H1 (cell line): Measurements from ENCODE around the gene DISC1. TPM values are rescaled to one million over a fixed set of nuclear protein-coding genes. Genes with fewer than 3 reads are reported as not detected.

ENCODE experiments used
- CTCF ChIA-PET: fragments of 300-600 bp; sonication (Branson Sonifier 250); formaldehyde crosslinking; loops from one replicate; lab custom pipeline; 2021; ENCODE audit not compliant: partially characterized antibody; lab: Charles Lee
- POLR2A ChIA-PET: fragments of 300-600 bp; sonication (Branson Sonifier 250); formaldehyde crosslinking; loops from one replicate; lab custom pipeline; 2021; ENCODE audit warnings: inconsistent platforms; ENCODE audit not compliant: partially characterized antibody; lab: Charles Lee
- DNase-seq, 2 experiments: peaks; one replicate each; pipeline versions ENCODE4 v3.0.0 to v3.0.0-alpha.2; 2010 to 2022; ENCODE audit warnings: low spot score in 2 of 2, low read depth in 1 of 2, mixed read lengths in 1 of 2
- FAIRE-seq: peaks from 2 replicates; lab custom pipeline; 2011; peaks lifted over from hg19 to GRCh38; lab: Jason Lieb, UNC
- H2AFZ ChIP-seq: 2 replicates; pipeline ENCODE4 v1.8.1; 2012; ENCODE audit warnings: low read length, inconsistent platforms
- H2AK5ac ChIP-seq: 2 replicates; pipeline ENCODE4 v1.6.1; 2013; ENCODE audit warnings: low read depth, low read length
- H2BK120ac ChIP-seq: replicated peaks from 2 replicates; pipeline ENCODE3; 2013; ENCODE audit warnings: low read depth, low read length, inconsistent platforms
- H2BK12ac ChIP-seq: 2 replicates; pipeline ENCODE4 v1.6.1; 2013; ENCODE audit warnings: low read depth, low read length
- H2BK15ac ChIP-seq: 2 replicates; pipeline ENCODE4 v1.6.1; 2013; ENCODE audit warnings: low read length
- H2BK20ac ChIP-seq: 2 replicates; pipeline ENCODE4 v1.6.1; 2013; ENCODE audit warnings: low read length
- H2BK5ac ChIP-seq: 2 replicates; pipeline ENCODE4 v1.6.1; 2013; ENCODE audit warnings: low read depth, low read length
- H3K14ac ChIP-seq: 2 replicates; pipeline ENCODE4 v1.6.1; 2013; ENCODE audit warnings: inconsistent platforms; ENCODE audit not compliant: insufficient read length
- H3K18ac ChIP-seq: 2 replicates; pipeline ENCODE4 v1.6.1; 2013; ENCODE audit warnings: low read length; ENCODE audit errors: extremely low read depth
- H3K23ac ChIP-seq: 2 replicates; pipeline ENCODE4 v1.6.1; 2013; ENCODE audit warnings: inconsistent platforms; ENCODE audit not compliant: insufficient read length
- H3K23me2 ChIP-seq: 2 replicates; pipeline ENCODE4 v1.6.1; 2013; ENCODE audit warnings: low read depth, low read length
- H3K27ac ChIP-seq: 2 replicates; pipeline ENCODE4 v1.6.1; 2011; ENCODE audit warnings: low read depth, low read length, inconsistent platforms
- H3K27me3 ChIP-seq, 4 experiments: replicated peaks in 1 of 4; 1 replicate in 1 of 4; 2 replicates in 3 of 4; pipeline versions ENCODE4 v1.6.1 to v1.8.1; 2011 to 2013; ENCODE audit warnings: low read length in 3 of 4, mild to moderate bottlenecking in 3 of 4, inconsistent platforms in 2 of 4, mixed read lengths in 2 of 4, moderate library complexity in 1 of 4; ENCODE audit not compliant: control insufficient read depth in 3 of 4, insufficient read depth in 3 of 4; ENCODE audit errors: extremely low read depth in 1 of 4
- H3K36me3 ChIP-seq, 4 experiments: 2 replicates each; pipeline versions ENCODE4 v1.6.1 to v1.8.1; 2011 to 2013; ENCODE audit warnings: mild to moderate bottlenecking in 4 of 4, low read length in 3 of 4, moderate library complexity in 2 of 4, control low read depth in 1 of 4, inconsistent platforms in 1 of 4; ENCODE audit not compliant: insufficient read depth in 4 of 4, control insufficient read depth in 2 of 4
- H3K4ac ChIP-seq: replicated peaks from 2 replicates; pipeline ENCODE3; 2013; ENCODE audit warnings: low read length, low read depth, mixed read lengths, inconsistent platforms; ENCODE audit not compliant: insufficient read length
- H3K4me1 ChIP-seq, 4 experiments: replicated peaks in 1 of 4; 1 replicate in 1 of 4; 2 replicates in 3 of 4; pipeline versions ENCODE4 v1.6.1 to v1.8.1; 2011 to 2013; ENCODE audit warnings: low read length in 3 of 4, inconsistent platforms in 2 of 4, mixed read lengths in 1 of 4; ENCODE audit not compliant: insufficient read depth in 4 of 4, control insufficient read depth in 3 of 4
- H3K4me2 ChIP-seq, 2 experiments: 2 replicates each; pipeline versions ENCODE4 v1.6.1 to v1.8.1; 2011 to 2013; ENCODE audit warnings: low read depth in 2 of 2, low read length in 2 of 2, control low read depth in 1 of 2, inconsistent platforms in 1 of 2, mild to moderate bottlenecking in 1 of 2; ENCODE audit not compliant: insufficient read depth in 1 of 2
- H3K4me3 ChIP-seq, 4 experiments: fragments of 200-600, 300-600 bp in 1 of 4; sonication (generic), shearing (Covaris generic), sonication (Bioruptor Twin) in 1 of 4; 2 replicates each; pipeline versions ENCODE4 v1.5.1 to v1.8.1; 2011 to 2016; ENCODE audit warnings: low read length in 4 of 4, low read depth in 3 of 4, control low read depth in 2 of 4, inconsistent platforms in 2 of 4, mild to moderate bottlenecking in 2 of 4, mixed read lengths in 1 of 4, moderate library complexity in 1 of 4; ENCODE audit not compliant: insufficient read depth in 2 of 4; ENCODE audit errors: extremely low read depth in 1 of 4
- H3K56ac ChIP-seq: replicated peaks from 2 replicates; pipeline ENCODE3; 2013; ENCODE audit warnings: low read depth, mild to moderate bottlenecking, mixed read lengths, low read length, inconsistent platforms; ENCODE audit not compliant: insufficient read length
- H3K79me1 ChIP-seq: 2 replicates; pipeline ENCODE4 v1.6.1; 2013; ENCODE audit warnings: low read depth, low read length, control low read depth
- H3K79me2 ChIP-seq, 2 experiments: 2 replicates each; pipeline versions ENCODE4 v1.6.1 to v1.8.1; 2012 to 2013; ENCODE audit warnings: low read length in 2 of 2, mild to moderate bottlenecking in 2 of 2, inconsistent platforms in 1 of 2; ENCODE audit not compliant: insufficient read depth in 2 of 2, control insufficient read depth in 1 of 2
- H3K9ac ChIP-seq, 4 experiments: replicated peaks in 1 of 4; 1 replicate in 1 of 4; 2 replicates in 3 of 4; pipeline versions ENCODE4 v1.6.1 to v1.8.1; 2011 to 2013; ENCODE audit warnings: low read depth in 3 of 4, low read length in 3 of 4, control low read depth in 2 of 4, mild to moderate bottlenecking in 2 of 4, moderate library complexity in 2 of 4, inconsistent platforms in 1 of 4; ENCODE audit errors: extremely low read depth in 1 of 4
- H3K9me3 ChIP-seq, 2 experiments: 2 replicates each; pipeline versions ENCODE4 v1.6.1 to v1.8.1; 2012 to 2013; ENCODE audit warnings: mild to moderate bottlenecking in 2 of 2, moderate library complexity in 2 of 2, control low read depth in 1 of 2, inconsistent platforms in 1 of 2, low read depth in 1 of 2, low read length in 1 of 2, mixed read lengths in 1 of 2; ENCODE audit not compliant: insufficient read depth in 2 of 2
- H4K20me1 ChIP-seq, 2 experiments: replicated peaks in 1 of 2; 2 replicates each; pipeline versions ENCODE3 to v1.8.1; 2011 to 2013; ENCODE audit warnings: inconsistent platforms in 2 of 2, low read length in 2 of 2, mild to moderate bottlenecking in 1 of 2; ENCODE audit not compliant: insufficient read depth in 2 of 2, control insufficient read depth in 1 of 2
- H4K5ac ChIP-seq: 2 replicates; pipeline ENCODE4 v1.6.1; 2013; ENCODE audit warnings: low read length, low read depth, mixed read lengths, inconsistent platforms; ENCODE audit not compliant: insufficient read length
- H4K8ac ChIP-seq: 2 replicates; pipeline ENCODE4 v1.8.0; 2013; ENCODE audit warnings: mild to moderate bottlenecking, moderate library complexity, low read length, inconsistent platforms; ENCODE audit not compliant: insufficient read depth; ENCODE audit errors: extremely low read depth
- H4K91ac ChIP-seq: replicated peaks from 2 replicates; pipeline ENCODE3; 2013; ENCODE audit warnings: low read length, mixed read lengths, inconsistent platforms; ENCODE audit not compliant: insufficient read length
- ASH2L ChIP-seq: fragments of 200-600, 300-600 bp; sonication (generic); IDR thresholded peaks from one replicate; pipeline ENCODE4 v1.7.1; 2017; ENCODE audit warnings: low read length
- BRCA1 ChIP-seq: IDR thresholded peaks from 2 replicates; pipeline ENCODE4 v1.6.1; 2012; ENCODE audit warnings: low read depth, low read length, improper control_type of control experiment
- FOSL1 ChIP-seq: IDR thresholded peaks from 2 replicates; pipeline ENCODE4 v1.6.1; 2011; ENCODE audit warnings: mild to moderate bottlenecking, low read depth, low read length, moderate library complexity; ENCODE audit not compliant: insufficient read depth
- GABPA ChIP-seq: IDR thresholded peaks from 2 replicates; pipeline ENCODE4 v1.6.1; 2011; ENCODE audit warnings: mild to moderate bottlenecking, low read length, moderate library complexity, borderline replicate concordance; ENCODE audit not compliant: insufficient read depth
- JUND ChIP-seq: IDR thresholded peaks from 2 replicates; pipeline ENCODE4 v1.6.1; 2011; ENCODE audit warnings: mild to moderate bottlenecking, improper control_type of control experiment, low read length
- NRF1 ChIP-seq: IDR thresholded peaks from 2 replicates; pipeline ENCODE4 v1.6.1; 2011; ENCODE audit warnings: mild to moderate bottlenecking, low read depth, low read length, improper control_type of control experiment
- PHF8 ChIP-seq: fragments of 200-600 bp; sonication (generic); conservative IDR thresholded peaks from 2 replicates; pipeline ENCODE4 v1.7.1; 2012; ENCODE audit warnings: low read depth, mild to moderate bottlenecking, inconsistent platforms, low read length, moderate library complexity
- SIRT6 ChIP-seq: IDR thresholded peaks from one replicate; pipeline ENCODE4 v1.7.1; 2012; ENCODE audit warnings: low read length, inconsistent platforms
- SP2 ChIP-seq: IDR thresholded peaks from 2 replicates; pipeline ENCODE4 v1.6.1; 2012; ENCODE audit warnings: mild to moderate bottlenecking, low read length, inconsistent platforms
- TCF12 ChIP-seq: IDR thresholded peaks from 2 replicates; pipeline ENCODE4 v1.6.1; 2011; ENCODE audit warnings: low read depth, mild to moderate bottlenecking, low read length
- WGBS, 2 experiments: shearing (Covaris generic) in 1 of 2; methylation state at CpG; one replicate each; pipeline versions ENCODE4 v1.1.6 to v1.1.7; 2013 to 2015; ENCODE audit warnings: low lambda C conversion rate in 2 of 2, mixed read lengths in 2 of 2, inconsistent platforms in 1 of 2, low coverage in 1 of 2, missing lambda C conversion rate in 1 of 2; ENCODE audit not compliant: insufficient replicate concordance in 2 of 2, insufficient coverage in 1 of 2, insufficient read length in 1 of 2; ENCODE audit errors: extremely low coverage in 1 of 2, missing lambda C conversion rate in 1 of 2; 5-methylcytosine and 5-hydroxymethylcytosine counted together
- polyA plus RNA-seq, 7 experiments: library from polyadenylated mRNA; depleted of rRNA in 3 of 7; stranded (reverse) in 5 of 7; unstranded in 2 of 7; fragments of >200 nt in 5 of 7; fragments of 200-250 nt in 2 of 7; gene quantifications; 1 replicate in 5 of 7; 2 replicates in 1 of 7; 4 replicates in 1 of 7; pipeline versions ENCODE4 v1.2.1 to v1.2.3, GENCODE V29; 2011 to 2013; ENCODE audit warnings: missing spikeins in 2 of 7, mixed read lengths in 2 of 7
- total RNA-seq: library from RNA; stranded (reverse); fragmentation: NEBNext Ultra II Directional; extraction: Animal tissue kit (Norgen Biotek cat#: 25700); gene quantifications from 2 replicates; pipeline ENCODE4 v1.2.1, GENCODE V29; 2021

DISC1 gene
- total and polyA plus RNA-seq, 2 of the 8 experiments (the other 6 are each of a cell fraction or from before 2014, with no cell fraction given): 1.1 to 3.5 TPM

DNA sequence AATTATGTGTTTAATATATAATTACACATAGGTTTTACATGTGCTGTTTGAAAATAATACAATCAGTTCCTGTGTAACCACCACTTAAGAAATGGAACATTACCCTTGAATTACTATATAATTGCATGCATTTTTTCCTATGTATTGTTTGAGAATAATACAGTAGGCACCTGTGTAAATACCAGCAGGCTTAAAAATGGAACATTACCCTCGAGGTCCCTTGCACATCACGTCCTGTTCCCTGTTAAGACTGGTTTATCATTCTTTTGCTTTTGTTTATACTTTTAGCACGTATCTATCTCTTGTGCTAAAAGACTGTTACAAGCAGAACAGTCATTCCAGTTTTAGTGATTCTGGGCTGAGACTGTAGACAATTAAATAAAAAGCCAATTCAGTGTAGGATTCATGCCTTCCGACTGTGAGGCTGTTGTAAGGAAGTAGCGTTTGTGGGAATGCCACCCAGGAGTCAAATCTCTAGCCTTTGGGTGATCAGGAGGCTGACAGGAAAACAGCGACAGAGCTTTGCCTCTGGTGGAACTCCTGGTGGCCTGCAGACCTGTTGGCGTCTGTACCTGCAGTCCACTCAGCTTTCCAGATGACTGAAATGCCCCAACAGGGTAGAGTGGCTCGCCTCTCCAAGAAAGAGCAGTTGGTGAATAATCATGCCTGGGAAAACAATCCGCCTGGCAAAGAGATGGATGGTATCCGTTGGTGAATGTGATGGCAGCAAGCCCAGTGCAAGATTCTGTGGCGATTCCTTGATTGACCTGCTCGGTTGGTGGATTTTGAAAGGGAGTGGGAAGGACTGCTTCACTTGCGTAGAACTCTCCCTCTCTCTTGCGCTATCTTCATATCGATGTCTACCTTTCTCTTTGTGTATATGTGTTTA is 58.0 kb downstream of the DISC1 start:
- Histone ChIP-seq H4K20me1 (no peaks in the 10 kb centered on the region), H2BK5ac (no peak overlapping the region), H3K18ac (no peak overlapping the region), H3K14ac (no peak overlapping the region), H2BK12ac (no peak overlapping the region), H3K23me2 (no peaks in the 10 kb centered on the region), H3K4ac (no peak overlapping the region), H4K5ac (no peak overlapping the region), H4K91ac (no peak overlapping the region), H3K27ac (no peak overlapping the region), H2BK15ac (no peak overlapping the region), H3K9ac (0 out of 7 replicates have a peak overlapping the region, but pooled peaks of 1 of the 4 experiments have one; percentile 7), H3K79me2 (no peaks in the 10 kb centered on the region), H3K9me3 (peaks cover 11 to 15% of the 10 kb centered on the region in 2 experiments; a peak in 3 of 4 replicates), H2BK20ac (no peak overlapping the region), H3K4me3 (no peak overlapping the region), H4K8ac (no peak overlapping the region), H3K23ac (no peak overlapping the region), H2AK5ac (no peak overlapping the region), H3K4me1 (no peaks in the 10 kb centered on the region), H3K4me2 (no peak overlapping the region), H2AFZ (no peak overlapping the region), H3K36me3 (no peaks in the 10 kb centered on the region), H2BK120ac (no peak overlapping the region), H3K56ac (no peak overlapping the region), H3K27me3 (no peaks in the 10 kb centered on the region), H3K79me1 (no peaks in the 10 kb centered on the region)
- 89% methylated on average over 15 of the region's 15 CpGs; no CpG with 5 or more reads in 1 of the 2 experiments for WGBS, 2 experiments
- POLR2A ChIA-PET: no interaction called here
- DNase-seq: no peak
- CTCF ChIA-PET: no interaction called here
- FAIRE-seq: no peak
- TF ChIP-seq GABPA (no peak), PHF8 (no peak), JUND (no peak), NRF1 (no peak), BRCA1 (no peak), TCF12 (no peak), ASH2L (no peak), FOSL1 (no peak), SIRT6 (no peak), SP2 (no peak)
